Breast epithelium (tissue), 3 donors: ENCODE data around the gene PELI2.

Experiments
- CTCF ChIP-seq, 3 donors: fragments of 450-650 bp; IDR thresholded peaks; one replicate each; pipeline ENCODE4 v1.5.1; 2016 to 2017; ENCODE audit warnings: antibody characterized with exemption in 3 of 3, mild to moderate bottlenecking in 3 of 3, moderate library complexity in 3 of 3
- POLR2AphosphoS5 ChIP-seq, 3 donors: sonication (generic); formaldehyde crosslinking; IDR thresholded peaks; one replicate each; pipeline ENCODE4 v1.6.1; 2017; ENCODE audit warnings: antibody characterized with exemption in 3 of 3

DNA sequence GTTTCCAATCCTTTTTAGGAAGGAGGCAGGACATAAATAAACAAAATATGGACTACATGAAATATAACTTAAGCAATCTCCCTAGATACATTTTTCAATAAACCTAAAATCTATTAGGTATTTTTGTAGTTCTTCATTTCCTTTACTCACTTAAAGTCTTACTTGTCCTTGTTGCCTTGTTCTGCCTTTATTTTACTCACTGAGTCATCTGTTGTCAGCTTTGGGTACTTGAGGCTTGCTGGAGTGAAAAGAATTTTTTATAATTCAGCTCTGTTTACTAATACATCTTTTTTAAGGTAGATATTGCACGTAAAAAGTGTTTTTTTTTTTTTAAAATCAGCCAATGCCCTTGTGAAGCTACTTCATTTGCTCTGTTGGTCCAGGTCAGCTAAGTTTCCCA, 216.2 kb downstream of the PELI2 start:
- TF ChIP-seq CTCF (IDR thresholded peaks at IDR 0.05) (no peak), POLR2AphosphoS5 (IDR thresholded peaks at IDR 0.05) (no peak)
